Activated B cell treated with CpG ODN at 0.5 μM for 24 hours (primary cell): ENCODE results near the gene PLAU. TPM values are rescaled to one million over a fixed set of nuclear protein-coding genes. Genes with fewer than 3 reads are reported as not detected.

Source experiments
- ATAC-seq: fragments of 200-7000 bp; cut with Tn5 transposase; one replicate; pipeline ENCODE4 v1.10.0; 2021; ENCODE audit warnings: low read depth, mild to moderate bottlenecking, moderate library complexity
- CTCF ChIA-PET: fragments of 350-600 bp; sonication (Branson Sonifier 250); formaldehyde crosslinking; loops from one replicate; lab custom pipeline; 2021; ENCODE audit warnings: antibody characterized with exemption; lab: Charles Lee
- POLR2A ChIA-PET: fragments of 350-600 bp; sonication (Branson Sonifier 250); formaldehyde crosslinking; loops from one replicate; lab custom pipeline; 2021; ENCODE audit warnings: antibody characterized with exemption; lab: Charles Lee
- DNase-seq: peaks from one replicate; pipeline ENCODE4 v3.0.0; 2022
- H3K27ac Mint-ChIP-seq: one replicate; pipeline ENCODE4 v1.8.0; 2020; ENCODE audit warnings: mixed read lengths
- H3K27me3 Mint-ChIP-seq: one replicate; pipeline ENCODE4 v1.8.0; 2021; ENCODE audit warnings: mixed read lengths
- H3K36me3 Mint-ChIP-seq: one replicate; pipeline ENCODE4 v1.8.0; 2021; ENCODE audit warnings: low read depth, mixed read lengths
- H3K4me1 Mint-ChIP-seq: one replicate; pipeline ENCODE4 v1.8.0; 2021; ENCODE audit warnings: mixed read lengths
- H3K4me3 Mint-ChIP-seq: one replicate; pipeline ENCODE4 v1.8.0; 2020; ENCODE audit warnings: mild to moderate bottlenecking, mixed read lengths
- H3K9me3 Mint-ChIP-seq: one replicate; pipeline ENCODE4 v1.8.0; 2020; ENCODE audit warnings: mixed read lengths
- intact Hi-C: fragments of 100-400 bp; cut with micrococcal nuclease; formaldehyde crosslinking; loops from one replicate; pipeline ENCODE4 v1.15.1; 2024
- total RNA-seq: library from RNA; stranded (reverse); gene quantifications from 2 replicates; pipeline ENCODE4 v1.2.3, GENCODE V29; 2022
- TF ChIP-seq, protein P1 (sequence below): fragments of 200-600 bp; IDR thresholded peaks from one replicate; pipeline ENCODE4 v1.8.0; 2022; ENCODE audit warnings: antibody characterized with exemption, mild to moderate bottlenecking

PLAU gene
- total RNA-seq, 1 donor from 2014 or later, result not detected

DNA sequence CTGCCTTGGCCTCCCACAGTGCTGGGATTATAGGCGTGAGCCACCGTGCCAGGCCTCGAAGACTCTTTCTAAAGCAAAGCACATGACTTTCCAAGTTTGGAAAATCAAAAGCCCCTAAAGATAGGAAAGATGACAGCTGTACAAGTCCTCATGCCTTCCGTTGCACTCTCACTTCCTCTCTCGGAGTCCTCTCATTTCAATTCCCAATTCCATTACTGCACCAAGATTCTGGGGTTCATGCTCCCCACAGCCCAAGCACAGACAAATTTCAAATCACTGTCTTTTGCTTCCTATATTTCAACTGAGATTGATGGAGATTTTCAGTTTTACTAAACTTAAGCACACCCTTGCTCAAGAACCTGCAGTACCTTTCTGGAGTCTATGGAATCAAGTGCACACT lies 10.9 kb upstream of the PLAU start:
- TF ChIP-seq, protein P1, sequence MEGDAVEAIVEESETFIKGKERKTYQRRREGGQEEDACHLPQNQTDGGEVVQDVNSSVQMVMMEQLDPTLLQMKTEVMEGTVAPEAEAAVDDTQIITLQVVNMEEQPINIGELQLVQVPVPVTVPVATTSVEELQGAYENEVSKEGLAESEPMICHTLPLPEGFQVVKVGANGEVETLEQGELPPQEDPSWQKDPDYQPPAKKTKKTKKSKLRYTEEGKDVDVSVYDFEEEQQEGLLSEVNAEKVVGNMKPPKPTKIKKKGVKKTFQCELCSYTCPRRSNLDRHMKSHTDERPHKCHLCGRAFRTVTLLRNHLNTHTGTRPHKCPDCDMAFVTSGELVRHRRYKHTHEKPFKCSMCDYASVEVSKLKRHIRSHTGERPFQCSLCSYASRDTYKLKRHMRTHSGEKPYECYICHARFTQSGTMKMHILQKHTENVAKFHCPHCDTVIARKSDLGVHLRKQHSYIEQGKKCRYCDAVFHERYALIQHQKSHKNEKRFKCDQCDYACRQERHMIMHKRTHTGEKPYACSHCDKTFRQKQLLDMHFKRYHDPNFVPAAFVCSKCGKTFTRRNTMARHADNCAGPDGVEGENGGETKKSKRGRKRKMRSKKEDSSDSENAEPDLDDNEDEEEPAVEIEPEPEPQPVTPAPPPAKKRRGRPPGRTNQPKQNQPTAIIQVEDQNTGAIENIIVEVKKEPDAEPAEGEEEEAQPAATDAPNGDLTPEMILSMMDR, result no peak
- CTCF ChIA-PET, result interaction anchor here (1.0 to 2.7 kb wide), 3 partner anchors 10 to 41 kb away, joined by 3 to 8 read pairs (median 4); no protein-coding TSS in a partner anchor
- Mint-ChIP-seq H3K27me3 (peaks cover 8% of the 10 kb centered on the region), H3K27ac (no peak overlapping the region), H3K4me3 (no peak overlapping the region), H3K36me3 (no peaks in the 10 kb centered on the region), H3K9me3 (no peaks in the 10 kb centered on the region), H3K4me1 (peaks cover 5% of the 10 kb centered on the region)
- intact Hi-C loops, result no loop called here
- ATAC-seq, result no peak
- no peak for DNase-seq
- POLR2A ChIA-PET, result no interaction called here

DNA sequence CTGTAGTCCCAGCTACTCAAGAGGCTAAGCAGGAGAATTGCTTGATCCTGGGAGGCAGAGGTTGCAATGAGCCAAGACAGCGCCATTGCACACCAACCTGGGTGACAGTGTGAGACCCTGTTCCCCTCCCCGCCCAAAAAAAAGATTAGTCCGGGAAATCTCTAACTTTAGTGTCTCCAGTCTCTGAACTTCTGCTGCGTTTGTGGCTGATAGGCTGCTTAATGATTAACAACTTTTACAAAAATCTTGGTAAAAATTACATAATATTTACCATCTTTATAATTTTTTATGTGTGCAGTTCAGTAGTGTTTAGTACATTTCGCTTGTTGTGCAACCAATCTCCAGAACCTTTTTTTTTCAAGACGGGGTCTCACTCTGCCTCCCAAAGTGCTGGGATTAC lies 9.7 kb upstream of the PLAU start:
- Mint-ChIP-seq H3K36me3 (no peaks in the 10 kb centered on the region), H3K4me1 (peaks cover 5% of the 10 kb centered on the region), H3K4me3 (no peak overlapping the region), H3K27ac (no peak overlapping the region), H3K9me3 (no peaks in the 10 kb centered on the region), H3K27me3 (peaks cover 12% of the 10 kb centered on the region)
- TF ChIP-seq, protein P1, result no peak
- ChIA-PET CTCF (no interaction called here), POLR2A (interaction anchor here (0.7 kb wide), 1 partner anchor 26 kb away, joined by 4 read pairs; no protein-coding TSS in a partner anchor)
- DNase-seq (no peak), ATAC-seq (no peak)
- intact Hi-C loops, result no loop called here

DNA sequence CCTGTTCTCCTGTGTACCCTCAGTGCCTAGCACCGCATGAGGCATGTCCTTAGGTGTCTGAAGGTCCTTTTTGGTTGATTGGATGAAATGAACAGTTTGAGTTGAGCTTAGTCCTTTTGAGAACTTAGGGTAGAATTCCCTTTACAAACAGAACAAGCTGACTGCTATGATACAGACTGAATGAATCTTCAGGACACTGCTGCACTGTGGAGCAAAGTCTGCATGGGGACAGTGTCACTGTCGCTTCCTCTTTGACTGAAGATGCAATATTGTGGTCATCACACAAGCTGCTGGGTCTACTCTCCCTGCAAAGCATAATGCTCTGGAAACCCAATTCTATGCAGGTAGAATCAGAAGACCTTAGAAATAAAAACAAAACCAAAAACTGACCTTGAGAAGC lies 8.6 kb upstream of the PLAU start:
- H3K27me3 Mint-ChIP-seq, result peaks cover 19% of the 10 kb centered on the region
- CTCF ChIA-PET, result interaction anchor here (0.9 to 1.3 kb wide), 4 partner anchors 14 to 54 kb away, joined by 3 to 4 read pairs (median 3); no protein-coding TSS in a partner anchor
- H3K27ac Mint-ChIP-seq, result no peak overlapping the region
- H3K4me1 Mint-ChIP-seq, result peaks cover 5% of the 10 kb centered on the region
- no peaks in the 10 kb centered on the region for H3K9me3 Mint-ChIP-seq
- H3K4me3 Mint-ChIP-seq, result no peak overlapping the region
- ATAC-seq, result no peak
- DNase-seq, result no peak
- no peaks in the 10 kb centered on the region for H3K36me3 Mint-ChIP-seq
- TF ChIP-seq, protein P1, result no peak
- intact Hi-C loops, result no loop called here
- POLR2A ChIA-PET, result interaction anchor here (0.6 to 0.7 kb wide), 2 partner anchors 16 to 492 kb away, joined by 5 to 7 read pairs; no protein-coding TSS in a partner anchor

DNA sequence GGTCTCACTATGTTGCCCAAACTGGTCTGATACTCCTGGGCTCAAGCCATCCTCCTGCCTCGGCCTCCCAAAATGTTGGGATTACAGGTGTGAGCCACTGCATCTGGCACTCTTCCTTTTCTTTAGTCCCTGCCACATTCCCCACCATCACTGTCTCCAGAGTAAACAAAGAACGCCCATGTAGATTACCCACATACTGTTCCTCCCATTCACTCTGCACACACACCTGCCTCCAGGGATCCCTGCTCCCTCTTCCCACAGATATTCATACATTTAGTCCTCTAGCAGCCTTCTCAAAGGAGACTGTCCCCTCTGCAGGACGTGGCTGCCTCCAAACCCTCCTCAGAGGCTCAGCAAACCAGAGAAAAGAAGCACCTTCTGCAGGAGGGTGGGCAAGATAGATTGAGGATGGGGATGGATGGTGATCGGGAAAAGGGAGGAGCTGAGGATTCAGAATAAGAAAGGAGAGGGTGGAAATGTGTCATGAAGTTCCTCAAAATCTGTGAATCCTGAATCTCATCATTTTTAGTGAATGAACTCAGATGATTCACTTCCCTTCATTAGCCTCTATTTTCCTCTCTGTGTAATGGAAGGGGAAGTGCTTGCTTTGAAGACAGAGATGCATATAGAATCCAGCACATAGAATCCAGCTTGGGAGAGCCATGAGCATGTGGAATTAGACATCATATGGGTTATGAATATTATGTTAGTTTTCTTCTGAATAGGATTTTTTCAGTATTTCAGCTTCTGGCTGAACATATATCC lies 5.5 kb upstream of the PLAU start:
- H3K27me3 Mint-ChIP-seq, result peaks cover 26% of the 10 kb centered on the region

More for the DNA sequence above, 5.5 kb upstream of the PLAU start:
- no peak overlapping the region for H3K27ac Mint-ChIP-seq
- ATAC-seq, result no peak
- peaks cover 24% of the 10 kb centered on the region for H3K4me1 Mint-ChIP-seq
- H3K36me3 Mint-ChIP-seq, result no peaks in the 10 kb centered on the region
- H3K9me3 Mint-ChIP-seq, result no peaks in the 10 kb centered on the region
- TF ChIP-seq, protein P1, result no peak
- no peak for DNase-seq
- H3K4me3 Mint-ChIP-seq, result no peak overlapping the region
- ChIA-PET POLR2A (no interaction called here), CTCF (no interaction called here)
- intact Hi-C loops, result no loop called here
